Ishikawa (cell line): ENCODE data around the gene TJAP1.

Source experiments
- CEBPB ChIP-seq: IDR thresholded peaks from 2 replicates; pipeline ENCODE4 v1.6.1; 2012
- CREB1 ChIP-seq: IDR thresholded peaks from 2 replicates; pipeline ENCODE4 v1.6.1; 2012; ENCODE audit warnings: low read depth
- EGR1 ChIP-seq: IDR thresholded peaks from 2 replicates; pipeline ENCODE4 v1.6.1; 2012
- EP300 ChIP-seq: IDR thresholded peaks from 2 replicates; pipeline ENCODE4 v1.6.1; 2012; ENCODE audit warnings: borderline replicate concordance
- FOXM1 ChIP-seq: IDR thresholded peaks from 2 replicates; pipeline ENCODE4 v1.6.1; 2012; ENCODE audit warnings: low read depth, borderline replicate concordance
- NFIC ChIP-seq: IDR thresholded peaks from 2 replicates; pipeline ENCODE4 v1.6.1; 2012
- RAD21 ChIP-seq: IDR thresholded peaks from 2 replicates; pipeline ENCODE4 v1.6.1; 2012; ENCODE audit warnings: low read depth
- REST ChIP-seq: IDR thresholded peaks from 2 replicates; pipeline ENCODE4 v1.6.1; 2012; ENCODE audit warnings: low read depth, mild to moderate bottlenecking
- TAF1 ChIP-seq: IDR thresholded peaks from 2 replicates; pipeline ENCODE4 v1.6.1; 2012; ENCODE audit warnings: low read depth, mild to moderate bottlenecking
- TCF12 ChIP-seq: IDR thresholded peaks from 2 replicates; pipeline ENCODE4 v1.6.1; 2012; ENCODE audit warnings: low read depth
- TEAD4 ChIP-seq: IDR thresholded peaks from 2 replicates; pipeline ENCODE4 v1.6.1; 2012
- YY1 ChIP-seq: IDR thresholded peaks from 2 replicates; pipeline ENCODE4 v1.6.1; 2012; ENCODE audit warnings: low read depth
- ZBTB7A ChIP-seq: IDR thresholded peaks from 2 replicates; pipeline ENCODE4 v1.6.1; 2012; ENCODE audit warnings: low read depth
- TF ChIP-seq, protein P1 (sequence below): IDR thresholded peaks from 2 replicates; pipeline ENCODE4 v1.6.1; 2012
- TF ChIP-seq, protein P2 (sequence below): IDR thresholded peaks from 2 replicates; pipeline ENCODE4 v1.6.1; 2012

The TJAP1 gene

GRCh38 chr6:43436577-43437282 lies 40.6 kb upstream of the TJAP1 start:
- TF ChIP-seq TEAD4 (peak; percentile 47; the same call in 1 of the 2 replicates), TCF12 (0 out of 2 replicates have a peak, but pooled peaks have one; percentile 23), NFIC (peak; percentile 84), FOXM1 (no peak)

DNA sequence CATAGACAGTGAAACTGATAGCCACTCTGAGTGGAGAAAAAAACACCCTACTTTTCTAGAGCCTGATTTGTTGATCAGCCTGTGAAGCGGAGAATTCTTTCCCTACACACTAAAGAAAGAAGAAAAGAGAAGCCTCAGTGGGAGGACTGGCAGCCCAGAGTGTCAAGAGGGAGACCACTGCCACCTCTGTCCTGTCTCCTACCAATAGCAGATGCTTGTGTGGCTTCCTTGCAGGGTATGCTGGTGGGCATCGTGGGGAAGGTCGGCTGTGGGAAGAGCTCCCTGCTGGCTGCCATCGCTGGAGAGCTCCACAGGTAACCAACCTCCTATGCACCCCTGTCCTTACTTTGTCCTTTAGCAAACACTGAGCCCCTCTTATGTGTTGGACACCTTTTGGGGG lies 39.7 kb upstream of the TJAP1 start:
- TF ChIP-seq ZBTB7A (no peak), FOXM1 (no peak), TAF1 (no peak), YY1 (no peak), RAD21 (no peak), CREB1 (no peak), CEBPB (no peak), TCF12 (no peak)

DNA sequence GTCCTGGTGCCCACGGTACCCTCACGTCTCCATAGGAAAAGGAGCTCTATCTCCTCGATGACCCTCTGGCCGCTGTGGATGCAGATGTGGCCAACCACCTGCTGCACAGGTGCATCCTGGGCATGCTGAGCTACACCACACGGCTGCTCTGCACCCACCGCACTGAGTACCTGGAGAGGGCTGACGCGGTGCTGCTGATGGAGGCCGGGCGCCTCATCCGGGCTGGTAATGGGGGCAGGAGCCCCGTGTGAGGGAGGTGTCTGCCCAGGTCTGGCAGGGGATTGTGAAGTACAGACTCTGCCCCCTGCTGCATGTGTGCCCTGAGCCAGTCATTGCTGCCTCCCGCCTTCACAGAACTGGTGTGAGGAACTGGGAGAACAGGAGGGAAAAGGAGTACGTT lies 34.4 kb upstream of the TJAP1 start:
- TF ChIP-seq TAF1 = no peak
- TF ChIP-seq, protein P1, sequence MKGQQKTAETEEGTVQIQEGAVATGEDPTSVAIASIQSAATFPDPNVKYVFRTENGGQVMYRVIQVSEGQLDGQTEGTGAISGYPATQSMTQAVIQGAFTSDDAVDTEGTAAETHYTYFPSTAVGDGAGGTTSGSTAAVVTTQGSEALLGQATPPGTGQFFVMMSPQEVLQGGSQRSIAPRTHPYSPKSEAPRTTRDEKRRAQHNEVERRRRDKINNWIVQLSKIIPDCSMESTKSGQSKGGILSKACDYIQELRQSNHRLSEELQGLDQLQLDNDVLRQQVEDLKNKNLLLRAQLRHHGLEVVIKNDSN = no peak
- TF ChIP-seq, protein P2, sequence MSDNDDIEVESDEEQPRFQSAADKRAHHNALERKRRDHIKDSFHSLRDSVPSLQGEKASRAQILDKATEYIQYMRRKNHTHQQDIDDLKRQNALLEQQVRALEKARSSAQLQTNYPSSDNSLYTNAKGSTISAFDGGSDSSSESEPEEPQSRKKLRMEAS = no peak
- TF ChIP-seq REST = no peak
- no peak for TF ChIP-seq EGR1
- TF ChIP-seq NFIC = no peak
- TF ChIP-seq RAD21 = no peak
- TF ChIP-seq CREB1 = no peak
- TF ChIP-seq FOXM1 = no peak
- TF ChIP-seq ZBTB7A = no peak
- TF ChIP-seq TCF12 = no peak
- no peak for TF ChIP-seq CEBPB
- TF ChIP-seq TEAD4 = no peak
- TF ChIP-seq EP300 = no peak
- no peak for TF ChIP-seq YY1

DNA sequence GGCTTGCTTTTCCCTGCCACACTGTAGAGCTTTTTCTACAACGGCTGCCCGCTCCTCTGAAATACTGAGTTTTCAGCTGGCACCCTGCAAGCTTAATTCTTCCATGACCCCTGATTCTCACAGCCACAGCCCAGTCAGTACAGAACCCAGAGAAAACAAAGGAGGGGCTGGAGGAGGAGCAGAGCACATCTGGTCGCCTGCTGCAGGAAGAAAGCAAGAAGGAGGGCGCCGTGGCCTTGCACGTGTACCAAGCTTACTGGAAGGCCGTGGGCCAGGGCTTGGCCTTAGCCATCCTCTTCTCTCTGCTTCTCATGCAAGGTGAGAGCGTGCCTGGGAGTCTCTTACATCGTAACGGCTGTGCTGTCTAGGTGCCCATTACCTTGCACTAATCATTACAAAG lies 33.3 kb upstream of the TJAP1 start:
- TF ChIP-seq NFIC (no peak), EP300 (no peak), CREB1 (no peak), RAD21 (no peak), EGR1 (no peak), ZBTB7A (no peak), TCF12 (no peak), TAF1 (no peak), REST (no peak), YY1 (no peak), TEAD4 (no peak)
- TF ChIP-seq, protein P2 = no peak
- TF ChIP-seq, protein P1 = no peak

DNA sequence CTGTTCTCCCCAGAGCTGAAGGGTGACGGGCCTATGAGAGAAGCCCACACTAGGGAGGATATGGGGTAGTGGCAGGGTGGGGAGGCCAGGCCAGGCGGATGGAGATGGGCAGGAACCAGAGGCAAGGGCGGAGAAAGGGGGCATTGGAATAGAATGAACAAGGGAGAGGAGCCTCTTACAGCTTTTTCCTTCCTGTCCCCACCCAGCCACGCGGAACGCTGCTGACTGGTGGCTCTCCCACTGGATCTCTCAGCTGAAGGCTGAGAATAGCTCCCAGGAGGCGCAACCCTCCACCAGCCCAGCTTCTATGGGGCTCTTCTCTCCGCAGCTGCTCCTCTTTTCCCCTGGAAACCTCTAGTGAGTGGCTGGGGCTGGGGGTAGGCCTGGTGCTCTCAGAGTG lies 32.8 kb upstream of the TJAP1 start:
- TF ChIP-seq FOXM1 = no peak
- no peak for TF ChIP-seq EGR1
- no peak for TF ChIP-seq ZBTB7A
- no peak for TF ChIP-seq TAF1
- TF ChIP-seq, protein P1 = no peak
- TF ChIP-seq YY1 = no peak
- TF ChIP-seq TEAD4 = no peak
- no peak for TF ChIP-seq EP300
- TF ChIP-seq REST = no peak
- TF ChIP-seq, protein P2 = no peak
- no peak for TF ChIP-seq RAD21
- TF ChIP-seq CEBPB = no peak
- TF ChIP-seq CREB1 = no peak
- TF ChIP-seq TCF12 = no peak
- TF ChIP-seq NFIC = no peak
